ENCODE measurements around the gene WDR17.

- no peak for TF ChIP-seq CTCF (conservative IDR thresholded peaks at IDR 0.05 in 1 of 2, IDR thresholded peaks at IDR 0.05 in 1 of 2; ENCODE audit: low read depth in 1 of 2, low read length in 2 of 2)
- TF ChIP-seq EZH2 (IDR thresholded peaks at IDR 0.05; ENCODE audit: low read length, missing control alignments), result no peak
These were observed 30.7 kb upstream of the WDR17 start for GRCh38 chr4:176034936-176035335.
